Renal pelvis (tissue), 12 donors: ENCODE results near the gene TXNDC12. TPM values are rescaled to one million over a fixed set of nuclear protein-coding genes. Genes with fewer than 3 reads are reported as not detected.
"Not testable (repeated sequence)": the region's sequence is repeated elsewhere in the genome, so short reads cannot be mapped to it uniquely, and the experiment has no call there.

Experiments
- DNase-seq: peaks from one replicate; pipeline ENCODE4 v3.0.0-alpha.2; 2013
- long read RNA-seq, 16 experiments: transcript quantifications; one replicate each; lab custom pipeline, GENCODE V29; 2026
- polyA plus RNA-seq, 3 donors: library from polyadenylated mRNA; unstranded; fragments of 120-200 nt; gene quantifications; one replicate each; pipeline ENCODE4 v1.2.1, GENCODE V29; 2013; ENCODE audit not compliant: insufficient read length in 3 of 3

The TXNDC12 gene
- 10 to 100 TPM; 66.7 to 80.5 (median 79.3) TPM for polyA plus RNA-seq
- long read RNA-seq, donor 1, transcript TXNDC12-201 (7 exons, 2,396 nt), result major isoform, 66 of 73 reads
- long read RNA-seq, donor 1, partial matches to known transcripts, result 7 of 73 reads
- long read RNA-seq, donor 1, other reads (novel, unspliced or antisense), result 0 of 73 reads
- long read RNA-seq, donor 2, transcript TXNDC12-201 (7 exons, 2,396 nt), result major isoform, 94 of 102 reads
- long read RNA-seq, donor 2, partial matches to known transcripts, result 8 of 102 reads
- long read RNA-seq, donor 2, other reads (novel, unspliced or antisense), result 0 of 102 reads
- long read RNA-seq, donor 3, transcript TXNDC12-201 (7 exons, 2,396 nt), result major isoform, 67 of 82 reads
- long read RNA-seq, donor 3, partial matches to known transcripts, result 15 of 82 reads
- long read RNA-seq, donor 3, other reads (novel, unspliced or antisense), result 0 of 82 reads
- long read RNA-seq, donor 4, transcript TXNDC12-201 (7 exons, 2,396 nt), result major isoform, 70 of 70 reads
- long read RNA-seq, donor 4, partial matches to known transcripts, result 0 of 70 reads
- long read RNA-seq, donor 4, other reads (novel, unspliced or antisense), result 0 of 70 reads
- long read RNA-seq, donor 5, transcript TXNDC12-201 (7 exons, 2,396 nt), result major isoform, 27 of 36 reads
- long read RNA-seq, donor 5, partial matches to known transcripts, result 9 of 36 reads
- long read RNA-seq, donor 5, other reads (novel, unspliced or antisense), result 0 of 36 reads
- long read RNA-seq, donor 6, transcript TXNDC12-201 (7 exons, 2,396 nt), result major isoform, 54 of 246 reads
- long read RNA-seq, donor 6, partial matches to known transcripts, result 73 of 246 reads
- long read RNA-seq, donor 6, other reads (novel, unspliced or antisense), result 118 of 246 reads
- long read RNA-seq, donor 7, transcript TXNDC12-201 (7 exons, 2,396 nt), result major isoform, 65 of 65 reads
- long read RNA-seq, donor 7, partial matches to known transcripts, result 0 of 65 reads
- long read RNA-seq, donor 7, other reads (novel, unspliced or antisense), result 0 of 65 reads
- long read RNA-seq, donor 8, transcript TXNDC12-201 (7 exons, 2,396 nt), result major isoform, 28 of 33 reads
- long read RNA-seq, donor 8, partial matches to known transcripts, result 5 of 33 reads
- long read RNA-seq, donor 8, other reads (novel, unspliced or antisense), result 0 of 33 reads
- long read RNA-seq, donor 9, transcript TXNDC12-201 (7 exons, 2,396 nt), result major isoform, 88 of 88 reads
- long read RNA-seq, donor 9, partial matches to known transcripts, result 0 of 88 reads
- long read RNA-seq, donor 9, other reads (novel, unspliced or antisense), result 0 of 88 reads
- long read RNA-seq, donor 10, transcript TXNDC12-201 (7 exons, 2,396 nt), result major isoform, 46 of 46 reads
- long read RNA-seq, donor 10, partial matches to known transcripts, result 0 of 46 reads
- long read RNA-seq, donor 10, other reads (novel, unspliced or antisense), result 0 of 46 reads
- long read RNA-seq, donor 11, transcript TXNDC12-201 (7 exons, 2,396 nt), result major isoform, 22 of 33 reads
- long read RNA-seq, donor 11, partial matches to known transcripts, result 11 of 33 reads
- long read RNA-seq, donor 11, other reads (novel, unspliced or antisense), result 0 of 33 reads
- long read RNA-seq, donor 12, transcript TXNDC12-201 (7 exons, 2,396 nt), result major isoform, 95 of 278 reads
- long read RNA-seq, donor 12, partial matches to known transcripts, result 58 of 278 reads
- long read RNA-seq, donor 12, other reads (novel, unspliced or antisense), result 123 of 278 reads
- long read RNA-seq, donor 13, transcript TXNDC12-201 (7 exons, 2,396 nt), result major isoform, 23 of 47 reads
- long read RNA-seq, donor 13, partial matches to known transcripts, result 23 of 47 reads
- long read RNA-seq, donor 13, other reads (novel, unspliced or antisense), result 0 of 47 reads
- long read RNA-seq, donor 14, result 0 reads
- long read RNA-seq, donor 15, transcript TXNDC12-201 (7 exons, 2,396 nt), result major isoform, 82 of 329 reads
- long read RNA-seq, donor 15, partial matches to known transcripts, result 78 of 329 reads
- long read RNA-seq, donor 15, other reads (novel, unspliced or antisense), result 168 of 329 reads
- long read RNA-seq, donor 16, transcript TXNDC12-201 (7 exons, 2,396 nt), result major isoform, 78 of 78 reads
- long read RNA-seq, donor 16, partial matches to known transcripts, result 0 of 78 reads
- long read RNA-seq, donor 16, other reads (novel, unspliced or antisense), result 0 of 78 reads

- peak; percentile 91 for DNase-seq
Measured at GRCh38 chr1:52055066-52055865, at the start of gene TXNDC12. Gene TXNDC12, minus strand, starts transcription at chr1:52055191. Its CDS starts 95 bp downstream, at chr1:52055096.

DNA sequence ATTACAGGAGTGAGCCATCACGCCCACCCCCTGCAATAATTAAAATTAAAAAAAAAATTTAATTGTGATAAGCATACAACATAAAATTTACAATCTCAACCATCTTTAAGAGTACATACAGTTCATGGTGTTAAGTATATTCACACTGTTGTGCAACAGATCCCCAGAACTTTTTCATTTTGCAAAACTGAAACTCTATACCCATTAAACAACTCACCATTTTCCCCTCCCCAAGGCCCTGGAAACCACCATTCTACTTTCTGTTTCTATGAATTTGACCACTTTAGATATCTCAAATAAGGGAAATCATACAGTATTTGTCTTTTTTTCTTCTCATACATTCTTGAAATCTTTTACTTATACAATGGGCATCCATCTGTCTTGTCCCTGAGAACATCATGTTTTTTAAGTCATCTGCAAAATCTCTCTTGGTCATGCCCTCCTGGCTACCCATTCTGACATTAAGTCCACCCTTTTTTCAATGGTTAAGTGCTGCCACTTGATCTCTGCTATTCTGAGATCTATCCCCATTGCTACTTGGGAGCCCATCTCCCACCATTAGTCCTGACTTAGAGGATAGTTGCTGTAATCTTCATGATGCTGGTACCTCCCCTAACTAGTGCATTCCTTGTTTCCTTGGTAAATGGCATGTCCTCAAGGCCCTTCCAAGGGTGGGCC lies 47.5 kb upstream of the TXNDC12 start:
- no peak for DNase-seq

DNA sequence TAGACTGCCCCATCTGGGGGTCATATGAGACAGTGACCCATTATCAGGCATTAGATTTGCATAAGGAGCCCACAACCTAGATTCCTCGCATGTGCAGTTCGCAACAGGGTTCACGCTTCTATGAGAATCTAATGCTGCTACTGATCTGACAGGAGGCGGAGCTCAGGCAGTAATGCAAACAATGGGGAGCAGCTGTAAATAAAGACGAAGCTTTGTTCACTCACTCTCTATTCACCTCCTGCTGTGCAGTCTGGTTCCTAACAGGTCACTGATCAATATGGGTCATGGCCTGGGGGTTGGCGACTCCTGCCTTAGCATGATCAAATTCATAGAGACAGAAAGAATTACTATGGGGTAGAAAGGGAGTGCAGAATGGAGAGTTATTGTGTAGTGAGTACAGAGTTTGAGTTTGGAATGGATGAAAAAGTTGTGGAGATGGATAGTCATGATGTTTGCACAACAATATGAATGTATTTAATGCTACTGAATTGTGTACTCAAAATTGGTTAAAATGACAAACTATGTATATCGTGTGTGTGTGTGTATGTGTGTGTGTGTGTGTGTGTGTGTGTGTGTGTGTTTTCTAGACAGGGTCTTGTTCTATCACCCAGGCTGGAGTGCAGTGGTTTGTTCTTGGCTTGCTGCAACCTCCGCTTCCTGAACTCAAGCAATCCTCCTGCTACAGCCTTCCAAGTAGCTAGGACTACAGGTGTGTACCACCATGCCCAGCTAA lies 43.3 kb upstream of the TXNDC12 start:
- no peak for DNase-seq

DNA sequence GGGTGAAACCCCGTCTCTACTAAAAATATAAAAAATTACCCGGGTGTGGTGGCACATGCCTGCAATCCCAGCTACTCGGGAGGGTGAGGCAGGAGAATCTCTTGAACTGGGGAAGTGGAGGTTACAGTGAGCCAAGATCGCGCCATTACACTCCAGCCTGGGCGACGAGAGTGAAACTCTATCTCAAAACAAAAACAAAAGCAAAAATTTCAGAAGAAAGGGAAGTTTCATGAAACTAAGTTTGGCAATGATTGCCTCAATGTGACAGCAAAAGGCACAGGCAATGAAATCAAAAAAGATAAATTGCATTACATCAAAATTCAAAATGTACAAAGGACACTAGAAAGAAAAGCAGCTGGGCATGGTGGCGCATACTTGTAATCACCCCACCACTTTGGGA lies 41.2 kb upstream of the TXNDC12 start:
- no peak for DNase-seq

DNA sequence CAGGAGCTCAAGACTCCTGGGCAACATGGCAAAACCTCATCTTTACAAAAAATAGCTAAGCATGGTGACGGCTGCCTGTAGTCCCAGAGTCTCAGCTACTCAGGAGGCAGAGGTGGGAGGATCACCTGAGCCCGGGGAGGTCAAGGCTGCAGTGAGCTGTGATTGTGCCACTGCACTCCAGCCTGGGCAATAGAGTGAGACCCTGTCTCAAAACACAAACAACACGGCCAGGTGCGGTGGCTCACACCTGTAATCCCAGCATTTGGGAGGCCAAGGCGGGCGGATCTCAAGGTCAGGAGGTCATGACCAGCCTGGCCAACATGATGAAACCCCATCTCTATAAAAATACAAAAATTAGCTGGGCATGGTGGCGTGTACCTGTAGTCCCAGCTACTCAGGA lies 39.3 kb upstream of the TXNDC12 start:
- not testable (repeated sequence) for DNase-seq

GRCh38 chr1:52087892-52088291 lies 32.9 kb upstream of the TXNDC12 start:
- not testable (repeated sequence) for DNase-seq

DNA sequence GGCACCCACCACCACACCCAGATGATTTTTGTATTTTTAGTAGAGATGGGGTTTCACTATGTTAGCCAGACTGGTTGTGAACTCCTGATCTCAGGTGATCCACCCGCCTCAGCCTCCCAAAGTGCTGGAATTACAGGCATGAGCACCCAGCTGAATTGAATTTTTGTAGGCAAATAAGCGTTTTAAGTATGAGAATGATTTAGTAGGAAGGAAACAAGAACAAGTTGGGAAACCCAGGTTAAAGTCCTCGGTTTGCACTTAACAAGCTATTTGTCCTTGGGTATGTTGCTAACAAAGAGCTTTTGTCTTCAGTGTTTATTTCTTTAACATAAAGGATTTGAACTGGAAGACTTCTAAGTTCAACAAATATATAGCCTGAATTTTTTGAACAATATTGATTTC lies 25.0 kb upstream of the TXNDC12 start:
- no peak for DNase-seq

GRCh38 chr1:52077277-52077676 lies 22.3 kb upstream of the TXNDC12 start:
- not testable (repeated sequence) for DNase-seq

GRCh38 chr1:52072291-52072690 lies 17.3 kb upstream of the TXNDC12 start:
- DNase-seq, result no peak

- no peak for DNase-seq
Measured at GRCh38 chr1:52070704-52071103, 15.7 kb upstream of the TXNDC12 start.

- no peak for DNase-seq
Measured at GRCh38 chr1:52063192-52063591, 8.2 kb upstream of the TXNDC12 start.

DNA sequence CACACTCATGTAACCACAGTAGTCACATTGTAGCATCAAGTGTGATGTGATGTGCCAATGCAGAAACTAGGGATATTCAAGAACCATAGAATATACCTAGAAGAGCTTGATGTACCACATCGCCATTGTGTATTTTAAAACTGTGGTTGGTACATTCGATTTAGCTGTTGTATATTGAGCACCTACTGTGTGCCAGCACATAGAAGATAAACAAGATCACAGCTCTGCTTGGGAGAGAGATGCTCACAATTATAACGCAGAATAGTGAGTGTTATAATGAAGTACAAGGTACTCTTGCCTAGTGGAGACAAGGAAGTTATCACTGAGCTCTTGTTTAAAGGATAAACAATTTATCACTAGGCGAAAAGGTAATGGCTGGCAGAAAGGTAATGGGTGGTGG lies 5.8 kb upstream of the TXNDC12 start:
- DNase-seq, result no peak

DNA sequence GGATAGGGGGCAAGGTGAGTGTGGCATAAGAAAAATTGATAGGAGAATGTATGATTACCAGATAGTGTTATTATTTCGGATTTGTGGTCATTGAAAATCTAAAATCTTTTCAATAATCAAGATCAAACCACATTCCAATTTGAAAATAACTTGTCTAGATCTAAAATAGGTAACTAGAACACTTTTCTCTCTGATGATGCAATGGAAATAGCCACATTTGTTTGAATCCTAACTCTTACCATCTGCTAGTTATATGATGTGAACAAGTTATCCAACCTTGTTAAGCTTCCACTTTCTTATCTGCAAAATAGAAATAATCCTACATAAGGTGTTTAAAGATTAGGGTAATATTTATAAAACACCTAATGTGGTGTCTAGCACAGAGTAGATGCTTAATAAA lies 4.9 kb upstream of the TXNDC12 start:
- no peak for DNase-seq

DNA sequence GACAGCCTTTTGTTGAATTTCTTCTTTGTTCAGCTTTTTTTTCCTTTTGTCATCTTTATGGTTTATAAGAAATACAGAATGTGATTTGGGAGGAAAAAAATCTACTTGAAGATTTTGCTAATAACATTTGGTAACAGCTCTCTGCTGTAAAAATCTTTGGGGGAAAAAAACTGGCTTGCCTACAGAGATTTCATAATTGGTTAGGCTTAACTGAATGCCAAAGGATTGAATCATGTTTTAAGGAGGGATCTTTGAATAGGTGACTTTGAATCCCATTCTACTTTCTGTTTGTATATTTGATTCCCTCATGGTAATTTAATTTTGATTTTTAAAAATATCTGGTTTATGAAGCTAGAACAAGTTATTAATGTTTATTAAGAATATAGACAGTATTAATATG lies 4.3 kb upstream of the TXNDC12 start:
- no peak for DNase-seq

DNA sequence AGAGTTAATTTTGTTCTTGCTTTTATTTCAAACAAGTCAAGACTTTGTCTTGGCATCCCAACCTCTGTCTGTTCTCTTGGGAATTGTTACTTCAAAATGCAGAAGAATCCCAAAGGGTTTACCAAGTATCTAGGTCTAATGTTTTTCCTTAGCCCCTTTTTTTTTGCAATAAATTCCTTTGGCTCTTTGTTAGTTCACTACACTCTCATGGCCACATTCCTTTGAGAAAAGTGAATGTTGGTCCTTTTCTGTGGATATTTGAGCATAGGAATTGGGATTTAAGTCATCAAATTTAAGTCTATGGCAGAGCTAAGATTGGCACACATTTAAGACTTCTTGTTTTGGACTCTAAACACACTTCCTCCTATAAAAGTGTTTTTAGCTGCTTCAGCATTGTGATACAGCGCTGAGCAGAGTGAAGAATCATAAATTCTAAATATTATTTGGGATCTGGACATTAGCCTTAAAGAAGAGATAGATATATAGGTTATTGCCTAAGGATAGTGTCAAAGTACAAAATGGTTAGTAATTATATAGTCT lies 3.0 kb upstream of the TXNDC12 start:
- no peak for DNase-seq

GRCh38 chr1:52057255-52057654 lies 2.3 kb upstream of the TXNDC12 start:
- DNase-seq, result no peak

GRCh38 chr1:52056937-52057231 lies 1.9 kb upstream of the TXNDC12 start:
- no peak for DNase-seq
